ENCODE data around the gene RAB44.

- TF ChIP-seq CTCF (IDR thresholded peaks at IDR 0.05) (no peak), POLR2A (IDR thresholded peaks at IDR 0.05) (no peak), POLR2AphosphoS5 (IDR thresholded peaks at IDR 0.05) (no peak)
These were observed 55.4 kb downstream of the RAB44 start for GRCh38 chr6:36752886-36753506.

Data from prostate gland (tissue), 2 donors.